WTC11 (cell line): ENCODE measurements around the gene HPN. TPM values are rescaled to one million over a fixed set of nuclear protein-coding genes. Genes with fewer than 3 reads are reported as not detected.

Source experiments
- ATAC-seq: fragments of 200-7000 bp; cut with Tn5 transposase; 2 replicates; pipeline ENCODE4 v1.10.0; 2021; ENCODE audit warnings: mild to moderate bottlenecking, moderate library complexity
- CTCF ChIA-PET: fragments of 300-600 bp; sonication (Branson Sonifier 250); formaldehyde crosslinking; loops from one replicate; lab custom pipeline; 2021; ENCODE audit warnings: antibody characterized with exemption; lab: Charles Lee
- POLR2A ChIA-PET: fragments of 350-600 bp; sonication (Branson Sonifier 250); formaldehyde crosslinking; loops from one replicate; lab custom pipeline; 2021; ENCODE audit warnings: antibody characterized with exemption; lab: Charles Lee
- DNase-seq: peaks from one replicate; pipeline ENCODE4 v3.0.0; 2021; ENCODE audit warnings: low spot score
- H3K27ac Mint-ChIP-seq: 2 replicates; pipeline ENCODE4 v1.8.0; 2021; ENCODE audit warnings: mixed read lengths
- H3K27me3 Mint-ChIP-seq: 2 replicates; pipeline ENCODE4 v1.8.0; 2021; ENCODE audit warnings: low read depth, mild to moderate bottlenecking, moderate library complexity, mixed read lengths
- H3K36me3 Mint-ChIP-seq: 2 replicates; pipeline ENCODE4 v1.8.0; 2021; ENCODE audit warnings: mixed read lengths
- H3K4me1 Mint-ChIP-seq: 2 replicates; pipeline ENCODE4 v1.8.0; 2022; ENCODE audit warnings: mixed read lengths
- H3K4me3 Mint-ChIP-seq: 2 replicates; pipeline ENCODE4 v1.8.0; 2021; ENCODE audit warnings: mild to moderate bottlenecking, moderate library complexity, mixed read lengths
- H3K9me3 Mint-ChIP-seq: 2 replicates; pipeline ENCODE4 v1.8.0; 2021; ENCODE audit warnings: mixed read lengths
- ELF4 ChIP-seq: sonication (generic); formaldehyde crosslinking; IDR thresholded peaks from 2 replicates; pipeline ENCODE4 v1.8.1; 2022; ENCODE audit warnings: low read depth, mild to moderate bottlenecking, moderate library complexity, missing genetic modification reagents
- ETV6 ChIP-seq: sonication (generic); formaldehyde crosslinking; IDR thresholded peaks from 2 replicates; pipeline ENCODE4 v1.8.1; 2022; ENCODE audit warnings: mild to moderate bottlenecking, missing genetic modification reagents
- GTF2I ChIP-seq: fragments of 250-450 bp; sonication (Bioruptor Pico); conservative IDR thresholded peaks from 2 replicates; pipeline ENCODE4 v1.4.0; 2021; ENCODE audit warnings: mild to moderate bottlenecking
- RELA ChIP-seq: sonication (generic); formaldehyde crosslinking; IDR thresholded peaks from 2 replicates; pipeline ENCODE4 v1.8.1; 2022; ENCODE audit warnings: missing genetic modification reagents, mild to moderate bottlenecking, borderline replicate concordance
- SP1 ChIP-seq: sonication (generic); formaldehyde crosslinking; conservative IDR thresholded peaks from 2 replicates; pipeline ENCODE4 v1.8.1; 2022; ENCODE audit warnings: missing genetic modification reagents
- TEAD1 ChIP-seq: sonication (generic); formaldehyde crosslinking; IDR thresholded peaks from 2 replicates; pipeline ENCODE4 v1.8.0; 2022; ENCODE audit warnings: mild to moderate bottlenecking, missing genetic modification reagents
- ZNF263 ChIP-seq: sonication (generic); formaldehyde crosslinking; IDR thresholded peaks from 2 replicates; pipeline ENCODE4 v1.8.1; 2022; ENCODE audit warnings: low read depth, mild to moderate bottlenecking, moderate library complexity, missing genetic modification reagents
- ZNF317 ChIP-seq: sonication (generic); formaldehyde crosslinking; IDR thresholded peaks from 2 replicates; pipeline ENCODE4 v1.8.1; 2023; ENCODE audit warnings: low read depth, mild to moderate bottlenecking, moderate library complexity, missing genetic modification reagents, borderline replicate concordance
- ZNF416 ChIP-seq: fragments of 250-450 bp; sonication (Bioruptor Pico); IDR thresholded peaks from 2 replicates; pipeline ENCODE4 v1.9.0; 2021; ENCODE audit warnings: mild to moderate bottlenecking, inconsistent platforms
- ZNF423 ChIP-seq: fragments of 250-450 bp; sonication (Bioruptor Pico); IDR thresholded peaks from 2 replicates; pipeline ENCODE4 v2.1.2; 2022; ENCODE audit warnings: mild to moderate bottlenecking, moderate library complexity
- total RNA-seq: library from RNA; stranded (reverse); gene quantifications from 3 replicates; pipeline ENCODE4 v1.2.3, GENCODE V29; 2021
- TF ChIP-seq, protein P1 (sequence below): sonication (generic); formaldehyde crosslinking; IDR thresholded peaks from 2 replicates; pipeline ENCODE4 v1.8.1; 2023; ENCODE audit warnings: mild to moderate bottlenecking, moderate library complexity, missing genetic modification reagents
- TF ChIP-seq, protein P2 (sequence below): sonication (generic); formaldehyde crosslinking; IDR thresholded peaks from 2 replicates; pipeline ENCODE4 v1.8.1; 2023; ENCODE audit warnings: mild to moderate bottlenecking, missing genetic modification reagents
- TF ChIP-seq, protein P3 (sequence below): sonication (generic); formaldehyde crosslinking; IDR thresholded peaks from 2 replicates; pipeline ENCODE4 v1.8.1; 2022; ENCODE audit warnings: mild to moderate bottlenecking, moderate library complexity, missing genetic modification reagents
- TF ChIP-seq, protein P4 (sequence below): sonication (generic); formaldehyde crosslinking; IDR thresholded peaks from 2 replicates; pipeline ENCODE4 v1.8.0; 2022; ENCODE audit warnings: mild to moderate bottlenecking, missing genetic modification reagents
- TF ChIP-seq, protein P5 (sequence below): sonication (generic); formaldehyde crosslinking; IDR thresholded peaks from 2 replicates; pipeline ENCODE4 v1.8.0; 2022; ENCODE audit warnings: mild to moderate bottlenecking, missing genetic modification reagents
- TF ChIP-seq, protein P6 (sequence below): sonication (generic); formaldehyde crosslinking; conservative IDR thresholded peaks from 2 replicates; pipeline ENCODE4 v1.8.1; 2022; ENCODE audit warnings: mild to moderate bottlenecking, missing genetic modification reagents
- TF ChIP-seq, protein P7 (sequence below): sonication (generic); formaldehyde crosslinking; IDR thresholded peaks from 2 replicates; pipeline ENCODE4 v1.8.1; 2023; ENCODE audit warnings: mild to moderate bottlenecking, missing genetic modification reagents, moderate library complexity

The HPN gene
- total RNA-seq, 1 experiment from 2014 or later, result 20.8 TPM

DNA sequence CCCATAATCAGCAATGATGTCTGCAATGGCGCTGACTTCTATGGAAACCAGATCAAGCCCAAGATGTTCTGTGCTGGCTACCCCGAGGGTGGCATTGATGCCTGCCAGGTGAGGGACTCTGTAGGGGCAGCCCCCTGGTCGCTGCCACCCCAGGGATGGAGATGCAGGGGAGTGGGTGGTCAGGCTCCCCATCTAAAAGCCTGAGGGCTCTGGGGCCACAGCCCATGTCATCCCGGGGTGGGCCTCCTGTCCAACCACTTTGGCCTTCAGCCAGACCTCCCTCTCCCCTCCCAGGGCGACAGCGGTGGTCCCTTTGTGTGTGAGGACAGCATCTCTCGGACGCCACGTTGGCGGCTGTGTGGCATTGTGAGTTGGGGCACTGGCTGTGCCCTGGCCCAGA is 24.1 kb downstream of the HPN start (continued):
- TF ChIP-seq, protein P1, sequence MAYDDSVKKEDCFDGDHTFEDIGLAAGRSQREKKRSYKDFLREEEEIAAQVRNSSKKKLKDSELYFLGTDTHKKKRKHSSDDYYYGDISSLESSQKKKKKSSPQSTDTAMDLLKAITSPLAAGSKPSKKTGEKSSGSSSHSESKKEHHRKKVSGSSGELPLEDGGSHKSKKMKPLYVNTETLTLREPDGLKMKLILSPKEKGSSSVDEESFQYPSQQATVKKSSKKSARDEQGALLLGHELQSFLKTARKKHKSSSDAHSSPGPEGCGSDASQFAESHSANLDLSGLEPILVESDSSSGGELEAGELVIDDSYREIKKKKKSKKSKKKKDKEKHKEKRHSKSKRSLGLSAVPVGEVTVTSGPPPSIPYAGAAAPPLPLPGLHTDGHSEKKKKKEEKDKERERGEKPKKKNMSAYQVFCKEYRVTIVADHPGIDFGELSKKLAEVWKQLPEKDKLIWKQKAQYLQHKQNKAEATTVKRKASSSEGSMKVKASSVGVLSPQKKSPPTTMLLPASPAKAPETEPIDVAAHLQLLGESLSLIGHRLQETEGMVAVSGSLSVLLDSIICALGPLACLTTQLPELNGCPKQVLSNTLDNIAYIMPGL (CRISPR knock-in tag), result no peak
- TF ChIP-seq, protein P2, sequence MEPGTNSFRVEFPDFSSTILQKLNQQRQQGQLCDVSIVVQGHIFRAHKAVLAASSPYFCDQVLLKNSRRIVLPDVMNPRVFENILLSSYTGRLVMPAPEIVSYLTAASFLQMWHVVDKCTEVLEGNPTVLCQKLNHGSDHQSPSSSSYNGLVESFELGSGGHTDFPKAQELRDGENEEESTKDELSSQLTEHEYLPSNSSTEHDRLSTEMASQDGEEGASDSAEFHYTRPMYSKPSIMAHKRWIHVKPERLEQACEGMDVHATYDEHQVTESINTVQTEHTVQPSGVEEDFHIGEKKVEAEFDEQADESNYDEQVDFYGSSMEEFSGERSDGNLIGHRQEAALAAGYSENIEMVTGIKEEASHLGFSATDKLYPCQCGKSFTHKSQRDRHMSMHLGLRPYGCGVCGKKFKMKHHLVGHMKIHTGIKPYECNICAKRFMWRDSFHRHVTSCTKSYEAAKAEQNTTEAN (CRISPR knock-in tag), result no peak
- no peak for TF ChIP-seq RELA (CRISPR knock-in tag)
- TF ChIP-seq, protein P3, sequence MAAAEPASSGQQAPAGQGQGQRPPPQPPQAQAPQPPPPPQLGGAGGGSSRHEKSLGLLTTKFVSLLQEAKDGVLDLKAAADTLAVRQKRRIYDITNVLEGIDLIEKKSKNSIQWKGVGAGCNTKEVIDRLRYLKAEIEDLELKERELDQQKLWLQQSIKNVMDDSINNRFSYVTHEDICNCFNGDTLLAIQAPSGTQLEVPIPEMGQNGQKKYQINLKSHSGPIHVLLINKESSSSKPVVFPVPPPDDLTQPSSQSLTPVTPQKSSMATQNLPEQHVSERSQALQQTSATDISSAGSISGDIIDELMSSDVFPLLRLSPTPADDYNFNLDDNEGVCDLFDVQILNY, result no peak

DNA sequence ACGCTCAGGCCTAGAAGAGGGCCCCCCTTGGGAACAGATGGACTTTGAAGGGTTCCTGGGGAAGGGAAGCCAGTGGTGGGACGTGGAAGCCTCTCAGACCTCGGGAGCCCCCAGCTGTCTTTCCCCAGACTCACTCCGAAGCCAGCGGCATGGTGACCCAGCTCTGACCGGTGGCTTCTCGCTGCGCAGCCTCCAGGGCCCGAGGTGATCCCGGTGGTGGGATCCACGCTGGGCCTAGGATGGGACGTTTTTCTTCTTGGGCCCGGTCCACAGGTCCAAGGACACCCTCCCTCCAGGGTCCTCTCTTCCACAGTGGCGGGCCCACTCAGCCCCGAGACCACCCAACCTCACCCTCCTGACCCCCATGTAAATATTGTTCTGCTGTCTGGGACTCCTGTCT is 24.6 kb downstream of the HPN start:
- DNase-seq, result no peak
- peaks cover 37% of the 10 kb centered on the region for H3K27me3 Mint-ChIP-seq
- CTCF ChIA-PET, result interaction anchor here (0.8 to 3.3 kb wide), 23 partner anchors 8 to 578 kb away, joined by 3 to 118 read pairs (median 9); partner anchors contain the start of genes FXYD3, FXYD5, FXYD7 and LGI4
- H3K27ac Mint-ChIP-seq, result peak overlapping the region; percentile 100
- TF ChIP-seq, protein P2 (CRISPR knock-in tag), result no peak
- TF ChIP-seq ZNF317 (CRISPR knock-in tag), result no peak
- no peak for TF ChIP-seq TEAD1 (CRISPR knock-in tag)
- no peak for TF ChIP-seq SP1 (CRISPR knock-in tag)
- no peak for TF ChIP-seq ELF4 (CRISPR knock-in tag)
- TF ChIP-seq ZNF423 (CRISPR knock-in tag), result no peak
- TF ChIP-seq, protein P4, sequence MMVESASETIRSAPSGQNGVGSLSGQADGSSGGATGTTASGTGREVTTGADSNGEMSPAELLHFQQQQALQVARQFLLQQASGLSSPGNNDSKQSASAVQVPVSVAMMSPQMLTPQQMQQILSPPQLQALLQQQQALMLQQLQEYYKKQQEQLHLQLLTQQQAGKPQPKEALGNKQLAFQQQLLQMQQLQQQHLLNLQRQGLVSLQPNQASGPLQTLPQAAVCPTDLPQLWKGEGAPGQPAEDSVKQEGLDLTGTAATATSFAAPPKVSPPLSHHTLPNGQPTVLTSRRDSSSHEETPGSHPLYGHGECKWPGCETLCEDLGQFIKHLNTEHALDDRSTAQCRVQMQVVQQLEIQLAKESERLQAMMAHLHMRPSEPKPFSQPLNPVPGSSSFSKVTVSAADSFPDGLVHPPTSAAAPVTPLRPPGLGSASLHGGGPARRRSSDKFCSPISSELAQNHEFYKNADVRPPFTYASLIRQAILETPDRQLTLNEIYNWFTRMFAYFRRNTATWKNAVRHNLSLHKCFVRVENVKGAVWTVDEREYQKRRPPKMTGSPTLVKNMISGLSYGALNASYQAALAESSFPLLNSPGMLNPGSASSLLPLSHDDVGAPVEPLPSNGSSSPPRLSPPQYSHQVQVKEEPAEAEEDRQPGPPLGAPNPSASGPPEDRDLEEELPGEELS (CRISPR knock-in tag), result no peak
- no peak for TF ChIP-seq RELA (CRISPR knock-in tag)
- TF ChIP-seq ZNF263 (CRISPR knock-in tag), result no peak
- POLR2A ChIA-PET, result interaction anchor here (1.1 to 1.2 kb wide), 2 partner anchors 75 to 86 kb away, joined by 3 to 5 read pairs; no protein-coding TSS in a partner anchor
- peaks cover 3% of the 10 kb centered on the region for H3K36me3 Mint-ChIP-seq
- H3K9me3 Mint-ChIP-seq, result peaks cover 8% of the 10 kb centered on the region
- peaks cover 26% of the 10 kb centered on the region for H3K4me1 Mint-ChIP-seq
- H3K4me3 Mint-ChIP-seq, result no peak overlapping the region
- no peak for ATAC-seq

DNA sequence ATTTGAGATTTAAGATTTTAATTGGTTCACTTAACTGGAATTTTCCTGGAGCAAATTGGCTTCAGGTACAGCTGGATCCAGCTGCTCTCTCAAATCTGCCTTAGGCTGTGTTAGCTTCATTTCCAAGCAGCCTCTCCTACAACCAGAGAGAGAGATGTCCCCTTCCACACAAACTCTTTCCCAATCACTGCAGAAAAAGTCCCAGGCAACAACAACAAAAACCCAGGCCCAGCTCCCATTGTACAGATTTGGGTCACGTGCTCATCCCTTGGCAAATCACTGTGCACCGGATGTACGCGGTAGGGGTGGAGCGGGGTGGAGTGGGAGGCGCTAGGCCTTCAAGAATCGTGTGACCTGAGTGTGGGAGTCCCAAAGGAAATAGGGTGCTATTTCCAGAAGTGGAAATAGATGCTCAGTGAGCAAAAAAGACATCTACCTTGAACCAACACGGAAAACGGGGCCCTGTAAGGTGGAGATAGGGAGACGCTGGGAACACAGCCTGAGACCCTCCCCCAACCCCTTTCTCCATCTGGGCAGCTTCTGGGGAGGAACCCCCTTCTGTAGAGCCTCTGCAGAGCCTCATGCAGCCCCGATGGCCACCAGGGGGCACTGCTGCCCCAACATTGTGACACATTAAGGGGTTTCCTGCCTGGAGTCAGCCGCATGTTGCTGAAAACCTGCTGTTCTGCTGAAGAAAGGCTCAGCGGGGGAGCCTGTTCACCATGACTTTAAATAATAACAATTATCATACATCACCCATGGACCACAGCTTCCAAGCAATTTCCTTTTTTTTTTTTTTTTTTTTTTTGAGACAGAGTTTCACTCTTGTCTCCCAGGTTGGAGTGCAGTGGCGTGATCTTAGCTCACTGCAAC is 25.4 kb downstream of the HPN start:
- H3K4me3 Mint-ChIP-seq, result peak overlapping the region; percentile 29
- ChIA-PET CTCF (interaction anchor here (0.5 to 3.3 kb wide), 67 partner anchors 9 to 1459 kb away, joined by 3 to 118 read pairs (median 5); partner anchors contain the start of genes FAM187B, FFAR2, FXYD3 and FXYD5), POLR2A (interaction anchor here (0.6 to 1.2 kb wide), 8 partner anchors 12 to 87 kb away, joined by 3 to 8 read pairs (median 3); no protein-coding TSS in a partner anchor)
- ATAC-seq, result peak; percentile 80
- H3K36me3 Mint-ChIP-seq, result peaks cover 3% of the 10 kb centered on the region
- H3K27me3 Mint-ChIP-seq, result peaks cover 32% of the 10 kb centered on the region
- H3K4me1 Mint-ChIP-seq, result peaks cover 26% of the 10 kb centered on the region
- H3K27ac Mint-ChIP-seq, result peak overlapping the region; percentile 100
- DNase-seq, result peak; percentile 99
- peaks cover 8% of the 10 kb centered on the region for H3K9me3 Mint-ChIP-seq
- TF ChIP-seq GTF2I (CRISPR knock-in tag) (peak; percentile 90), ZNF416 (CRISPR knock-in tag) (no peak), SP1 (CRISPR knock-in tag) (peak; percentile 46; the same call in 1 of the 2 replicates), ETV6 (CRISPR knock-in tag) (peak; percentile 79)
- TF ChIP-seq, protein P5, sequence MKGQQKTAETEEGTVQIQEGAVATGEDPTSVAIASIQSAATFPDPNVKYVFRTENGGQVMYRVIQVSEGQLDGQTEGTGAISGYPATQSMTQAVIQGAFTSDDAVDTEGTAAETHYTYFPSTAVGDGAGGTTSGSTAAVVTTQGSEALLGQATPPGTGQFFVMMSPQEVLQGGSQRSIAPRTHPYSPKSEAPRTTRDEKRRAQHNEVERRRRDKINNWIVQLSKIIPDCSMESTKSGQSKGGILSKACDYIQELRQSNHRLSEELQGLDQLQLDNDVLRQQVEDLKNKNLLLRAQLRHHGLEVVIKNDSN, result peak; percentile 83
- TF ChIP-seq, protein P1 (CRISPR knock-in tag), result no peak; the same call in 1 of the 2 replicates
- TF ChIP-seq, protein P6, sequence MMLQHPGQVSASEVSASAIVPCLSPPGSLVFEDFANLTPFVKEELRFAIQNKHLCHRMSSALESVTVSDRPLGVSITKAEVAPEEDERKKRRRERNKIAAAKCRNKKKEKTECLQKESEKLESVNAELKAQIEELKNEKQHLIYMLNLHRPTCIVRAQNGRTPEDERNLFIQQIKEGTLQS, result no peak
- TF ChIP-seq, protein P7, sequence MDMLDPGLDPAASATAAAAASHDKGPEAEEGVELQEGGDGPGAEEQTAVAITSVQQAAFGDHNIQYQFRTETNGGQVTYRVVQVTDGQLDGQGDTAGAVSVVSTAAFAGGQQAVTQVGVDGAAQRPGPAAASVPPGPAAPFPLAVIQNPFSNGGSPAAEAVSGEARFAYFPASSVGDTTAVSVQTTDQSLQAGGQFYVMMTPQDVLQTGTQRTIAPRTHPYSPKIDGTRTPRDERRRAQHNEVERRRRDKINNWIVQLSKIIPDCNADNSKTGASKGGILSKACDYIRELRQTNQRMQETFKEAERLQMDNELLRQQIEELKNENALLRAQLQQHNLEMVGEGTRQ (CRISPR knock-in tag), result peak; percentile 88
